Measurements from ENCODE around the gene KIFAP3. TPM values are rescaled to one million over a fixed set of nuclear protein-coding genes. Genes with fewer than 3 reads are reported as not detected.

The KIFAP3 gene
- total RNA-seq, 1 donor from 2014 or later = 55.9 TPM

GRCh38 chr1:169914531-169914930, 160.0 kb downstream of the KIFAP3 start:
- H3K27me3 ChIP-seq (ENCODE audit: low read depth) = no peaks in the 10 kb centered on the region
- DNase-seq = no peak

GRCh38 chr1:169909499-169909898, 165.0 kb downstream of the KIFAP3 start:
- no peaks in the 10 kb centered on the region for H3K36me3 ChIP-seq
- no peak for DNase-seq
- no peak overlapping the region for H3K4me3 ChIP-seq
- TF ChIP-seq CTCF (IDR thresholded peaks at IDR 0.05; ENCODE audit: borderline replicate concordance) = no peak
- no peaks in the 10 kb centered on the region for H3K9me3 ChIP-seq (replicated peaks)
- H3K4me1 ChIP-seq = no peaks in the 10 kb centered on the region
- H3K27ac ChIP-seq (replicated peaks) = no peak overlapping the region
- intact Hi-C loops (cut with micrococcal nuclease) = no loop called here
- H3K27me3 ChIP-seq (ENCODE audit: low read depth) = no peaks in the 10 kb centered on the region

More at GRCh38 chr1:169914531-169914930, 160.0 kb downstream of the KIFAP3 start:
- intact Hi-C loops (cut with micrococcal nuclease) = no loop called here
- Histone ChIP-seq H3K27ac (replicated peaks) (no peak overlapping the region), H3K36me3 (peaks cover 14% of the 10 kb centered on the region), H3K9me3 (replicated peaks) (no peaks in the 10 kb centered on the region), H3K4me3 (no peak overlapping the region), H3K4me1 (no peaks in the 10 kb centered on the region)
- TF ChIP-seq CTCF (IDR thresholded peaks at IDR 0.05; ENCODE audit: borderline replicate concordance) = no peak

GRCh38 chr1:169906938-169907337, 167.6 kb downstream of the KIFAP3 start:
- no peak overlapping the region for H3K4me3 ChIP-seq
- H3K36me3 ChIP-seq = no peaks in the 10 kb centered on the region
- DNase-seq = no peak
- intact Hi-C loops (cut with micrococcal nuclease) = no loop called here
- no peaks in the 10 kb centered on the region for H3K4me1 ChIP-seq
- no peaks in the 10 kb centered on the region for H3K9me3 ChIP-seq (replicated peaks)
- no peak overlapping the region for H3K27ac ChIP-seq (replicated peaks)
- peaks cover 13% of the 10 kb centered on the region for H3K27me3 ChIP-seq (ENCODE audit: low read depth)
- TF ChIP-seq CTCF (IDR thresholded peaks at IDR 0.05; ENCODE audit: borderline replicate concordance) = no peak

GRCh38 chr1:169904834-169905233, 169.7 kb downstream of the KIFAP3 start:
- no peaks in the 10 kb centered on the region for H3K9me3 ChIP-seq (replicated peaks)
- DNase-seq = no peak
- no peak overlapping the region for H3K27ac ChIP-seq (replicated peaks)
- intact Hi-C loops (cut with micrococcal nuclease) = no loop called here
- no peak overlapping the region for H3K4me3 ChIP-seq
- H3K27me3 ChIP-seq (ENCODE audit: low read depth) = peaks cover 27% of the 10 kb centered on the region
- no peaks in the 10 kb centered on the region for H3K4me1 ChIP-seq
- no peaks in the 10 kb centered on the region for H3K36me3 ChIP-seq
- TF ChIP-seq CTCF (IDR thresholded peaks at IDR 0.05; ENCODE audit: borderline replicate concordance) = no peak

- no peaks in the 10 kb centered on the region for H3K4me1 ChIP-seq
- no peaks in the 10 kb centered on the region for H3K9me3 ChIP-seq (replicated peaks)
- no peak overlapping the region for H3K4me3 ChIP-seq
- no peak overlapping the region for H3K27ac ChIP-seq (replicated peaks)
- no peak for DNase-seq
- H3K27me3 ChIP-seq (ENCODE audit: low read depth) = peaks cover 38% of the 10 kb centered on the region
- TF ChIP-seq CTCF (IDR thresholded peaks at IDR 0.05; ENCODE audit: borderline replicate concordance) = no peak
- intact Hi-C loops (cut with micrococcal nuclease) = no loop called here
- no peaks in the 10 kb centered on the region for H3K36me3 ChIP-seq
These were observed 171.7 kb downstream of the KIFAP3 start for GRCh38 chr1:169902751-169903150.

GRCh38 chr1:169901115-169901514, 173.4 kb downstream of the KIFAP3 start:
- no peaks in the 10 kb centered on the region for H3K36me3 ChIP-seq
- no peak for DNase-seq
- H3K4me3 ChIP-seq = no peak overlapping the region
- peaks cover 41% of the 10 kb centered on the region for H3K27me3 ChIP-seq (ENCODE audit: low read depth)
- no peak for TF ChIP-seq CTCF (IDR thresholded peaks at IDR 0.05; ENCODE audit: borderline replicate concordance)
- H3K9me3 ChIP-seq (replicated peaks) = no peaks in the 10 kb centered on the region
- no peaks in the 10 kb centered on the region for H3K4me1 ChIP-seq
- no peak overlapping the region for H3K27ac ChIP-seq (replicated peaks)
- intact Hi-C loops (cut with micrococcal nuclease) = no loop called here

All from left ventricle myocardium inferior (tissue), 1 donor.